HG03457 (cell line): Measurements from ENCODE around the gene ARF3.

Experiments
- ATAC-seq: cut with Tn5 transposase; IDR thresholded peaks from one replicate; pipeline ENCODE4 v1.9.1; 2021; ENCODE audit warnings: moderate number of reproducible peaks; ENCODE audit not compliant: unreplicated experiment

The ARF3 gene

DNA sequence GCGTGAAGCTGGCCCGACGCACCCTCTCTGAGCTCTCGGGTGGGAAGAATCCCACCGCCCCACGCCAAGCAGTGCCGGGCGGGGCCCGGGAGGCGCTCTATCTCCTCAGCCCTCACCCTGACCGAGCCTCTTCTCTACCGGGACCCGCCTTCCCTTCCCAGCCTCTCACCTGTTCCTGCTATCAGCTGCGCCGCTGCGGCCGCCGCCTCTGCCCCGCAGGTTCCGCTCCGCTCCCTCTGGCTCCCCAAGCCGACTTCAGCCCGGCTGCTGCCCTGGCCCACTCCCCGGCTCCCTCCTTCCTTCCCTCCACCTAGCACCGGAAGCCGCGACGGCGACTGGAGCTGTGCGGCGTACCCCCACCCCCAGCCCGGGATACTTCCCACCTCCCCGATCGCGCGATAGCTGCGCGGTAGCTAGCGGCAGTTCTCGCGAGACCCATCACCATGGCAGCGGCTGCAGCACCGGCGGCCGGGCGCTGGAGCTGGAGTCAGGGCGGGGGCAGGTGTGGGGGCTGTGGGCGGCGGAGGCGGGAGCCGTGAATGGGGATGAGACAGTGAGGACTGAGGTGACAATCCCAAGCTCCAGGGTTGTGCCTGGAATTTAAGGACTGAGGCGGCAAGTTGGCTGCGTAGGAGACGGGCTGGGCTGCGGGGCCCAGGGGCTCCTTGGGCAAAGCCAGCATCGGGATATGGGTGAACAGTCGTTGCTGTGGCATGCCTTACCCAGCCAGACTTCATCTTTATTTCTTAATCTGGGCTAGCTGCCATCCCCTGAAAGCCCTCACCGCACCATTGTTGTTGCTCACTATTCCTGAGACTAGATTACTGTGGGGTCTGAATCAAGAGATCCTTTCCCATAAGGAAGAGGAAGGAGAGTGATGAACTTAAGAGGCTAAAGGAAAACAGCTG is at the start of gene ARF3:
Gene ARF3 (minus strand): TSS at position 347 of the 908 bp plus-strand sequence. CDS start 16,392 bp downstream, outside the sequence.
- ATAC-seq = peak; percentile 65

GRCh38 chr12:49000346-49000745 is 43.1 kb upstream of the ARF3 start:
- no peak for ATAC-seq

GRCh38 chr12:48999371-49000131 is 42.3 kb upstream of the ARF3 start, which contains the start of gene DDN:
DDN (minus strand) TSS chr12:48999375; CDS start chr12:48999287, 88 bp downstream.
- no peak for ATAC-seq

DNA sequence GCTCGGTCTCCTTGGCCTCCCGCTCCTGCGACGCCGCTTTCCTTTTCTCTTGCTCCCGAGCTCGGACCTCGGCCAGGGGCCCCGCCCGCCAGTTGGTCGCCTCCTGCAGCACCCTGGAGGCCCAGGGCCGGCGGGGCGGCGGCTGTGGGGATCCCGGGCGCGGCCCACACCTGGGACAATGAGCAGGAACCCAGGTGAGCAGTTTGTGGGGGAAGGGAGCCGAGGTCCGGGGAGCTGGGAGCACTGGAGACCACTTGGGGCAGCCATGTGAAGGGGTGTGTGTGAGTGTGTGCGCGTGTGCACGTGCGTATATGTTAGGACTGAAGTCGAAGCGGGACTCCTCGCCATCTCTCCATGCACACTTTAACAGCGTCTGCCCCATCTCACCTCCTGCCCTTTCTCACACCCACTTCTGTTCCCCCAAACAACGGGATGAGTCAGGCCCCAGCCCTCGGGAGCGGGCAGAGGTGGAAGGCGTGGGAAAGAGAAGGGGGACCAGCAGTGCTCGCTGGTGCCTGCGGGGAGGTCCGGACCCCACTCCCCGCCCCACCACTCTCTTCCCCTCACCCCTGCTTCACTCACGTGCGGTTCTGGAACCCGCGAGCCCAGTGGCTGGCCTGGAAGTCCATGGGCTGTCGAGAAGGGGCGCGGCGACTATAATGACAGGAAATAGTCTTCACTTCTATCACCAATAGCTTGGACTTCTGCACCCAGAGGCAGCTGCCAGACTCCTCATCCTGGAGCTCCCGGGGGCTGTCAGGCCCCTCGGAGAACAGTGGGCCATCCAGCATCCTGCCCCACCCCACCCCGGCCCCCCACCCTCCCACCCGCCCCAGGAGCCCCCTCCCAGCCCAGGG is 41.4 kb upstream of the ARF3 start:
- ATAC-seq = no peak

GRCh38 chr12:48997719-48998496 is 40.6 kb upstream of the ARF3 start:
- ATAC-seq = no peak

DNA sequence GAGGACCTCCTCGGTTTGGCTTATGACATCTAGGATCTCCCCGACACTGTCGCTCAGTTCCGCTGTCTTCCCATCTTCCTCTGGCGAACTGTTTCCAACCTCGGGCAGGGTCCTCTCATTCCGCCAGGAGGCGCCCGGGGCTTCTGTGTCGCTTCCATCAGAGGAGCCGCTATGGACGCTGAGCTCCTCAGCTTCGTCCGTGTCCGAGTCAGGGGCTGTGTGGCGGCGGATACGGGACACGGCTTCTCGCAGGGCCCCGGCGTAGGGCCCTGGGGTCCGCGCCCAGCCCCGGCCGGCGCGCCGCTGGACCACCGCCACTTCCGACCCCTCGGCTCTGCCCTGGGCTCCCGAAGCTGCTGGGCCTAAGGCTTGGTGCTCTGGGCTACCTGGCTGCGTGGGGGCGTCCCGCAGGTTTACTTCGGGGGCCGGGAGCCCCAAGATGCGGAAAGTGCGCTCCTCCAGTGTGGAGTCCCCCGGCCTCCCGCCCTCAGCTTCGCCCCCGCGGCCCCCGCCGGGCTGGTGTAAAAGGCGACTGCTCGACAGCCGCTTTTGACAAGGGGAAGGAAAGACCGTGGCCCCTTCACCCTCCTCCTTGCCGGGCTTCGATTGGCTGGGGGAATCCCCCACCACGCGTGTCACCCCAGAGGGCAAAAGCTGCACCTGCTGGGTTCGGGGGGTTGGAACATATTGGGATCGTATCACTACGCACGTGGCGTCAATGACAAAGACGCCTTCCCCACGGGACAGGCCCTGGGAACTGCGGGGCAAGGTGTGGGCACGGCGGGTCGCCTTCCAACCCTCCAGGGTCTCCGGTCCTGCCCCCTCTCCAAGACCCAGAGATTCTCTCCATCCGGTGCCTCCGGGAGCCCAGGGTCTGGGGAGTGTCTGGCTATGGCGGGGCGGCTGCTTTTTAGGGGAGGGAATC is 39.8 kb upstream of the ARF3 start:
- no peak for ATAC-seq

DNA sequence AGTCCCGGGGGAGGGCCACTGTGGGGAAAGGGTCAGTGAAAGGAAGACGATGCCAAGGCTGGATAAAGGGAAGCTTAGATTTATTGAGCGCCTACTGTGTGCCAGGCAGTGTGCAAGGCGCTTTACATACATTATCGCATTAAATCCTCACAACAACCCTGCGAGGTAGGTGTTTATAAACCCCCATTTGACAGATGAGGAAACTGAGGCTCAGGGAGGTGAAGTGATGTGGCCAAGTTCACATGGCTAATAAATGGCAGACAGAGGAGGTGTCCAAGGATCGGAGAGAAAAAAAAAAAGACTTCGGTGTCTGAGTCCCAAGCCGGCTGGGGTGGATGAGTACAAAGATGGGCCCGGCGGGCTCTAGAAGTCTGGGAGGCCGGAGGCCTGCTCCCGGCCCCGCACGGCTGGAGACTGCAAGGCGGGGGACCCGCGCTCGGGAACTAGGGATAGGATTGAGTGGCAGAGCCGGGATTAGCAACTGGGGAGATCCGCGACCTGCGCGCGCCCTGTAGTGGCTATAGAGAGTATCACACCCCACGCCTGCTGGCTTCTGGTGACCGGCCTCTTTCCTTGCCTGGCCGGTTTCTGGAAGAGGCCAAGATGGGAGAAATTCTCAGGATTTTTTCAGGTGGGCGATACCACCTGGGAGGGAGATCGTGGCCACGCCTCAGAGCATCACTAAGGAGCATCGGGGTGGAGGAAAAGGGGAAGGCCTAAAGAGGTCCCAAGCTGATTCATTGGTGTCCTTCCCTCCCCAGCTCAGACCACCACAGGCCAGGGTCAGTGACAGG is 38.0 kb upstream of the ARF3 start:
- ATAC-seq = no peak

GRCh38 chr12:48994224-48995085 is 37.2 kb upstream of the ARF3 start:
- ATAC-seq = no peak

- no peak for ATAC-seq
These were observed 36.5 kb upstream of the ARF3 start for GRCh38 chr12:48993787-48994186.

DNA sequence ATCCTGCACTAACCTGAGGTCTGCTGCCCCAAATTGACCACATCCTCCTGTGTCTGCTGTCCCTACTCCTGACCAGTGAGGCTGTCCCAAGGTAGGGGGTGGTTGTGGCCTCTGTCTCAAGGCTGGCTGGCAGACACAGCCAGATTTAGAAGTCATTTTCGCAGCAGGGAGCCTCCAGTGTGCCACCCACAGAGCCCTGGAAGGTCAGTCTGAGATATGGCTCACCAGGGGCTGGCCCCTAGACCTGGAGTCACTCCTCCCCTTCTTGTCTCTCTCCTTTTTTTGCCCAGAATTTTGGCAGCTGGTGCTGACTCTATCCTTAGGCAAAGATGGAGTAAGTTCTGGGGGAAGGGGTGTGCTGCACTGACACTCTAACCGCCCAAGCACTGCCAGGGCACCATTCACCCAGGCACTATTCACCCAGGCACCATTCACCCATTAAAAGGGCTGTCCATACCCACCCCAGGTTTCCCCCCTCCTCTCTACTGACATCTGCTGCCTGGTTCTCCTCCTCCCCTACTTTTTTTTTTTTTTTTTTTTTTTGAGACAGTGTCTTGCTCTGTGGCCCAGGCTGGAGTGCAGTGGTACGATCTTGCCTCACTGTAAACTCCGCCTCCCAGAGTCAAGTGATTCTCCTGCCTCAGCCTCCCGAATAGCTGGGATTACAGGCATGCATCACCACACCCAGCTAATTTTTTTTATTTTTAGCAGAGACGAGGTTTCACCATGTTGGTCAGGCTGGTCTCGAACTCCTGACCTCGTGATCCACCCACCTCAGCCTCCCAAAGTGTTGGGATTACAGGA is 34.2 kb upstream of the ARF3 start:
- ATAC-seq = no peak

DNA sequence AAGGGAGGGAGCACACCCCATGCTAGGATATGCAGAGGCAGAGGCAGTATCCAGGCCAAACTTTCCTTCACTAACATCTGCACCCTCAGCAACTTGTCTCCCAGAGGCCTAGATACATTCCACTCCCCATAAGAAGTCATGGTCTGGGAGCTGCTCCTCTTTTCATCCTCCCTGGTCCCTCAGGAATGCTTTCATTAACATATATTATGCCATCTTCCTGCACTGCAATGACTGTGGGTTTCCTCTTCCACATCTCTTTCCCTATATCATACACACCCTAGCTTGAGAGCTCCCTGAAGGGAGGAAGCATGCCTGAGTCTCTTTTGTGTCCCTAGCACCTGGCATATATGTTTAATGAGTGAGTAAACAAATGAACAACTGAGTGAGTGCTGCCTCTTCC is 33.3 kb upstream of the ARF3 start:
- no peak for ATAC-seq

GRCh38 chr12:48988030-48988649 is 30.9 kb upstream of the ARF3 start:
- ATAC-seq = no peak

DNA sequence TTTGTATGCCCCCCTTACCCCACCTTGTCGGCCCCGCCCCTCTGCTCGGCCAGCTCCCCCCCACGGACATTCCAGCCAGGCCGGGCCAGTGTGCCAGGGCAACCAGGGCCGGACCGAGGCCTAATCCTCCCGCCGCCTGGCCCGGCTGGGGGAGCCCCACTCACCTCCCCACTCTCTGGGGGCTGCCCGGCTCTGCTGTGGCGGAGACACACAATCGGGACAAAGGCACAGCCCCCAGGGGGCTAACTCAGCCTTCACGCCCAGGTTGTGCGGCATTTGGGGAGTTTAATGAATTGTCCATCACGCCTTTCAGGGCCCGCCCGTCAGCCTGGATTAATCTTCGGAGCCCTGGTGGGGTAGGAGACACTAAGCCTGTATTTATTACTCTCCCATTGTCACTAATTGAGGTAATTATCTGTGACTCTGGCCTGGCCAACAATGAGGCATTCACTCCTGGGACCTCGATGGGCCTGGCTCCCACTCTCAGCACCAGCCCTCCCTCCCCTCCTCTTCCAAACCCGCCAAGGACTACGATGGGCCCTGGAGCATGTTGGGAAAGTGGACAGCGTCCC is 29.5 kb upstream of the ARF3 start:
- ATAC-seq = no peak

DNA sequence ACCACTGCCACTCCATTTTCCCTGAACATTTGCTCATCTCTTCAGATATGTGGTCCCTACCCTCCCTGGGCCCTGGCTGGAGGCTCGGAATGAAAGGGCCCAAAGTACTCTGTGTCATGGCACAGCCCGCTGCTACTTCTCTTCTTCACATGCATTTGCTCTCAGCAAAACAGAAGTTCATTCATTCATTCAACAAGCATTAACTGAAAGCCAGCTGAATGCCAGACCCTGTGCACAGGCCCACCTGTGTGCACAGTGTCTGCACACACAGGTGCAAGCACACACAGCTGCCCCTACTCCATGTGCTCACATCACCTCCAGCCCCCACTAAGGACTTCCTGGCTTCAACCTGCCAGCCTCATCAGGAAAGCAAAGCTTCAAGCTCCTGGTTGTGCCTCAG is 28.6 kb upstream of the ARF3 start:
- ATAC-seq = no peak

GRCh38 chr12:48985475-48985897 is 28.2 kb upstream of the ARF3 start:
- ATAC-seq = no peak
